ENCODE results near the gene VDR.

DNA sequence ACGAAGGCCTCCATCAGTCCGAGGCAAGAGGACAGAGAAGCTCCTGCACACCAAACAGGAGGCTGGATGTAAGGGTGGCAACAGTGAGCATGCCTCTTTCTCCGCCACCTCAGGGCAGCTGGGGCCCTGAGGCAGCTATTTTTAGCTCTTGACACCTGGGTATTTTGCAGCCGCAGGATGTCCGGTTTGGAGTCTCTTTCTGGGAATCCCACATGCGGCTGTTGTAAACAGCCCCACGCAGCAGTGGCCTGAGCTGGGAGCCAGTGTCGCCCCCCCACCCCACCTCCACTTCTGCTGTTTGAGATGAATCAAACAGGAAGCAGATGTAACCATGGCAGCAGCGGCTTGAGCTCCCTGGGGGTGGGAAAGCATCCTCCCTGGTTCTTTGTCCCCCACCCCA, 96.7 kb downstream of the VDR start:
- TF ChIP-seq POLR2A (IDR thresholded peaks at IDR 0.05; ENCODE audit: low read length) (no peak), GATA1 (IDR thresholded peaks at IDR 0.05; ENCODE audit: low read depth, low read length) (no peak)

Data from erythroblast (primary cell).